Heart left ventricle (tissue), 13 donors: ENCODE data around the gene KDM4B.

Experiments
- CTCF ChIP-seq, 12 donors: fragments of 200-600 bp; sonication (generic) in 4 of 12; IDR thresholded peaks; one replicate each; pipeline versions ENCODE4 v1.5.0 to v1.8.0; 2018 to 2022; ENCODE audit warnings: antibody characterized with exemption in 12 of 12, mild to moderate bottlenecking in 5 of 12
- POLR2A ChIP-seq, 2 donors: fragments of 450-650 bp; IDR thresholded peaks; one replicate each; pipeline ENCODE4 v1.6.1; 2017; ENCODE audit warnings: antibody characterized with exemption in 2 of 2, mild to moderate bottlenecking in 2 of 2, moderate library complexity in 2 of 2
- donor health status: ischemic (EF 13 %, LVEDD 7.1; RV severe dilation, severe dysfunction).
- donor health status: DM: no; HTN: yes; CAD: no.
- donor health status: DM: no; HTN: no; CAD: no.
- donor health status: ischemic (EF 25% LVEDD 6.9; RV normal size, moderate dysfunction).
- donor health status: ischemic (EF 25% LVEDD 5.7; RV mildly dilated, moderate dysfunction).
- donor health status: ischemic (EF 35%, LVEDD 5.7; RV mildly dilated, moderate dysfunction).
- donor health status: nonischemic (EF 11% LVEDD 7.7; RV severe dilation, severe dysfunction).
- donor health status: DM: yes; HTN: yes; CAD: no.
- donor health status: PGD.
- donor health status: ischemic (EF 29% LVEDD 5.4; RV normal size, mild dysfunction).
- donor health status: nonischemic (EF 23%, LVEDD 6.1; RV moderate dilation, normal function).

DNA sequence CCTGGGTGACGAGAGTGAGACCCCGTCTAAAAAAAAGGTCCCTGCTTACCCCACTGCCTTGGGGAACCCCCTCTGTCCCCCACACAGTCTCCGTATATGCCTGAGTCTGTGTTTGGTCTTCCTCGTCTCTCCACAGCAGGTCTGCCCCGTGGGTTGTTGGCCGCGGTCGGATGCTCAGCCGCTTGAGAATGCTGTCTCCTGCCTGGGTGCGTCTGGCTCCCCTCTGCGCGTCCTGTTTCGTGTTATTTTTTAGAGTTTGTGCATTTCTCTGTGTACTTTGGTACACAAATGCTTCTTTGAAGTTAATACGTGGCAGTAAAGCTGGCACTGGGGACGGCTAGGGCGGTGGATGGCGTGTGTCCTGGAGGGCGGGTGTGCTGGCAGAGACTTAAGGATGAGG lies 34.9 kb downstream of the KDM4B start:
- TF ChIP-seq CTCF (IDR thresholded peaks at IDR 0.05) (no peak), POLR2A (IDR thresholded peaks at IDR 0.05) (no peak)
